Type B pancreatic cell (in vitro differentiated cells): Measurements from ENCODE around the gene PSTPIP1. TPM values are rescaled to one million over a fixed set of nuclear protein-coding genes. Genes with fewer than 3 reads are reported as not detected.

ENCODE experiments used
- DNase-seq: peaks from one replicate; pipeline ENCODE4 v3.0.0; 2021; ENCODE audit warnings: mixed read lengths; ENCODE audit not compliant: unreplicated experiment; ENCODE audit errors: extremely low spot score
- H3K27ac Mint-ChIP-seq: 2 replicates; pipeline ENCODE4 v1.8.0; 2021; ENCODE audit warnings: mild to moderate bottlenecking, mixed read lengths
- H3K27me3 Mint-ChIP-seq: 2 replicates; pipeline ENCODE4 v1.8.0; 2021; ENCODE audit warnings: mixed read lengths
- H3K36me3 Mint-ChIP-seq: 2 replicates; pipeline ENCODE4 v1.8.0; 2021; ENCODE audit warnings: mixed read lengths
- H3K4me1 Mint-ChIP-seq: one replicate; pipeline ENCODE4 v1.8.0; 2021; ENCODE audit warnings: mixed read lengths; ENCODE audit not compliant: unreplicated experiment
- H3K4me3 Mint-ChIP-seq: 2 replicates; pipeline ENCODE4 v1.8.0; 2021; ENCODE audit warnings: mild to moderate bottlenecking, mixed read lengths
- H3K9me3 Mint-ChIP-seq: 2 replicates; pipeline ENCODE4 v1.8.0; 2021; ENCODE audit warnings: mixed read lengths
- total RNA-seq: library from RNA; stranded (reverse); gene quantifications from 2 replicates; pipeline ENCODE4 v1.2.1, GENCODE V29; 2021; ENCODE audit warnings: low replicate concordance
- TF ChIP-seq, protein P1 (sequence below): fragments of 200-600 bp; sonication (generic); conservative IDR thresholded peaks from 2 replicates; pipeline ENCODE4 v1.5.0; 2021; ENCODE audit warnings: antibody characterized with exemption, mild to moderate bottlenecking

PSTPIP1 gene
- total RNA-seq, 1 donor from 2014 or later, result 0.77 TPM

GRCh38 chr15:77015646-77016320, 20.9 kb downstream of the PSTPIP1 start:
- peaks cover 4% of the 10 kb centered on the region for H3K27me3 Mint-ChIP-seq
- DNase-seq, result no peak
- H3K36me3 Mint-ChIP-seq, result no peaks in the 10 kb centered on the region
- TF ChIP-seq, protein P1, sequence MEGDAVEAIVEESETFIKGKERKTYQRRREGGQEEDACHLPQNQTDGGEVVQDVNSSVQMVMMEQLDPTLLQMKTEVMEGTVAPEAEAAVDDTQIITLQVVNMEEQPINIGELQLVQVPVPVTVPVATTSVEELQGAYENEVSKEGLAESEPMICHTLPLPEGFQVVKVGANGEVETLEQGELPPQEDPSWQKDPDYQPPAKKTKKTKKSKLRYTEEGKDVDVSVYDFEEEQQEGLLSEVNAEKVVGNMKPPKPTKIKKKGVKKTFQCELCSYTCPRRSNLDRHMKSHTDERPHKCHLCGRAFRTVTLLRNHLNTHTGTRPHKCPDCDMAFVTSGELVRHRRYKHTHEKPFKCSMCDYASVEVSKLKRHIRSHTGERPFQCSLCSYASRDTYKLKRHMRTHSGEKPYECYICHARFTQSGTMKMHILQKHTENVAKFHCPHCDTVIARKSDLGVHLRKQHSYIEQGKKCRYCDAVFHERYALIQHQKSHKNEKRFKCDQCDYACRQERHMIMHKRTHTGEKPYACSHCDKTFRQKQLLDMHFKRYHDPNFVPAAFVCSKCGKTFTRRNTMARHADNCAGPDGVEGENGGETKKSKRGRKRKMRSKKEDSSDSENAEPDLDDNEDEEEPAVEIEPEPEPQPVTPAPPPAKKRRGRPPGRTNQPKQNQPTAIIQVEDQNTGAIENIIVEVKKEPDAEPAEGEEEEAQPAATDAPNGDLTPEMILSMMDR, result no peak
- no peaks in the 10 kb centered on the region for H3K9me3 Mint-ChIP-seq
- H3K4me3 Mint-ChIP-seq, result no peak overlapping the region
- peaks cover 5% of the 10 kb centered on the region for H3K4me1 Mint-ChIP-seq
- H3K27ac Mint-ChIP-seq, result no peak overlapping the region

DNA sequence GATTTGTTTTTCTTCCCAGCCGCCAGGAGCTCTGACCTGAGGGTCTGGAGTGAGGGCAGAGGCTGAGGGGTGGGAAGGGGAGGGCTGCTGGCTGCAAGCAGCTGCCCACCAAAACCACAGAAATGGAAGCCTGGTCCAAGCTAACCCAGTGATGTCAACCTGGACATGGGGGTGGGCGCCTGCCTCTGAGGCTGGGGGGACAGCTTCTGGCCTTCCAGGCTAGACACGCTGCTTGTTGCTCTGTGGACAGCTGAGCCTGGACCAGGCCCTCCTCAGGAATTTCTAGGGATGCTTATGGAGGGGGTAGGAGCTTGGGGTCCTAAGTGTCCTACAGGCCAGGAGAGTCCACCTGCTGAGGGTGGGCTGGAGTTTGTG, 21.4 kb downstream of the PSTPIP1 start:
- Mint-ChIP-seq H3K4me1 (peaks cover 5% of the 10 kb centered on the region), H3K36me3 (no peaks in the 10 kb centered on the region), H3K9me3 (no peaks in the 10 kb centered on the region), H3K4me3 (no peak overlapping the region), H3K27ac (no peak overlapping the region), H3K27me3 (peaks cover 4% of the 10 kb centered on the region)
- TF ChIP-seq, protein P1, result no peak
- DNase-seq, result no peak

- no peak overlapping the region for H3K27ac Mint-ChIP-seq
- H3K27me3 Mint-ChIP-seq, result peaks cover 5% of the 10 kb centered on the region
- H3K4me1 Mint-ChIP-seq, result peaks cover 7% of the 10 kb centered on the region
- H3K4me3 Mint-ChIP-seq, result no peak overlapping the region
- DNase-seq, result no peak
- H3K36me3 Mint-ChIP-seq, result no peaks in the 10 kb centered on the region
- no peaks in the 10 kb centered on the region for H3K9me3 Mint-ChIP-seq
- TF ChIP-seq, protein P1, result no peak
Measured at GRCh38 chr15:77017091-77017660, 22.2 kb downstream of the PSTPIP1 start.

GRCh38 chr15:77017761-77018720, 23.1 kb downstream of the PSTPIP1 start:
- TF ChIP-seq, protein P1, result no peak
- H3K4me1 Mint-ChIP-seq, result peaks cover 9% of the 10 kb centered on the region
- DNase-seq, result no peak
- no peak overlapping the region for H3K4me3 Mint-ChIP-seq
- H3K9me3 Mint-ChIP-seq, result no peaks in the 10 kb centered on the region
- H3K27me3 Mint-ChIP-seq, result peaks cover 8% of the 10 kb centered on the region
- no peak overlapping the region for H3K27ac Mint-ChIP-seq
- no peaks in the 10 kb centered on the region for H3K36me3 Mint-ChIP-seq

- H3K36me3 Mint-ChIP-seq, result no peaks in the 10 kb centered on the region
- peaks cover 12% of the 10 kb centered on the region for H3K27me3 Mint-ChIP-seq
- TF ChIP-seq, protein P1, result no peak
- no peak overlapping the region for H3K4me3 Mint-ChIP-seq
- H3K4me1 Mint-ChIP-seq, result peaks cover 9% of the 10 kb centered on the region
- H3K9me3 Mint-ChIP-seq, result no peaks in the 10 kb centered on the region
- no peak for DNase-seq
- no peak overlapping the region for H3K27ac Mint-ChIP-seq
Measured at GRCh38 chr15:77018796-77019505, 24.0 kb downstream of the PSTPIP1 start.
